IPS-20b (cell line): Measurements from ENCODE around the gene PXDN.

Source experiments
- H3K27ac ChIP-seq: one replicate; pipeline ENCODE4 v1.5.1; 2013; ENCODE audit warnings: low read length
- H3K27me3 ChIP-seq: 2 replicates; pipeline ENCODE4 v1.6.1; 2013; ENCODE audit warnings: mild to moderate bottlenecking, low read length, inconsistent platforms; ENCODE audit not compliant: insufficient read depth
- H3K36me3 ChIP-seq: 2 replicates; pipeline ENCODE4 v1.6.1; 2013; ENCODE audit warnings: low read depth, mild to moderate bottlenecking, inconsistent platforms, low read length, moderate library complexity; ENCODE audit not compliant: insufficient read depth
- H3K4me1 ChIP-seq: 2 replicates; pipeline ENCODE4 v1.6.1; 2013; ENCODE audit warnings: mild to moderate bottlenecking, control low read depth, inconsistent platforms, low read length, moderate library complexity; ENCODE audit not compliant: insufficient read depth
- H3K4me3 ChIP-seq: 2 replicates; pipeline ENCODE4 v1.5.1; 2013; ENCODE audit warnings: mild to moderate bottlenecking, low read length, inconsistent platforms
- H3K9ac ChIP-seq: 2 replicates; pipeline ENCODE4 v1.6.1; 2013; ENCODE audit warnings: low read depth, mild to moderate bottlenecking, inconsistent platforms, low read length, moderate library complexity
- H3K9me3 ChIP-seq: 2 replicates; pipeline ENCODE4 v1.6.1; 2013; ENCODE audit warnings: mild to moderate bottlenecking, low read depth, low read length, inconsistent platforms; ENCODE audit not compliant: insufficient read depth

Gene PXDN

GRCh38 chr2:1665761-1666505 lies 78.4 kb downstream of the PXDN start:
- Histone ChIP-seq H3K27ac (no peak overlapping the region), H3K27me3 (no peaks in the 10 kb centered on the region), H3K9ac (no peak overlapping the region), H3K9me3 (no peaks in the 10 kb centered on the region), H3K4me3 (no peak overlapping the region), H3K4me1 (no peaks in the 10 kb centered on the region), H3K36me3 (peaks cover 73% of the 10 kb centered on the region)

- H3K9ac ChIP-seq, result no peak overlapping the region
- no peaks in the 10 kb centered on the region for H3K4me1 ChIP-seq
- no peaks in the 10 kb centered on the region for H3K27me3 ChIP-seq
- peaks cover 75% of the 10 kb centered on the region for H3K36me3 ChIP-seq
- no peaks in the 10 kb centered on the region for H3K9me3 ChIP-seq
- H3K27ac ChIP-seq, result no peak overlapping the region
- H3K4me3 ChIP-seq, result no peak overlapping the region
Observed at GRCh38 chr2:1664698-1665097, 79.6 kb downstream of the PXDN start.

DNA sequence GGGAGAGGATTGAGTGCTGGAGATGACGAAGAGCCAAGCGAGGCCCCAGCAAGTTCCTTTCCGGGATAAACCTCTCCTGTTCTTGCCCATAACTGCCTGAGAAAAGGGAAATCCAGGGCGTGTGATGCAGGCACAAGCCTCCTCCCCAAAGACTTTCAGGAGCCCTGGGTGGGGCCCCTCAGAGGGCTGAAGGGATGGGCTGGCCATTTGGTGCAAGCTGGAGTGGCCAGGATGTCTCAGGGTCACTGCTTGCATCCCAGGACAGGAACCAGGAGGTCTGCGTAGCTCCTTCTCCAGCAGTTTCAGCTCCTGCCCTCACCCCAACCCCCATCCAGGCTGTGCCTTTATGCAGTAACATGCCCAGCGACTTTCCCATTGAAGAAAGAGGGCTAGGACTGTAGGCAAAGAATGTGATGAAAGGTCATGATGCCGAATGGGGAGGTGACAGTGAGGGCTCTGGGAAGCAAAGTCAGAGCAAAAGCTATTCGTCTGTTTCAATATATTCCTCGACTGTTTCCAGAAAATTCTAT lies 80.2 kb downstream of the PXDN start:
- Histone ChIP-seq H3K27ac (no peak overlapping the region), H3K36me3 (peaks cover 77% of the 10 kb centered on the region)

GRCh38 chr2:1663621-1664020 lies 80.7 kb downstream of the PXDN start:
- Histone ChIP-seq H3K4me3 (no peak overlapping the region), H3K27me3 (no peaks in the 10 kb centered on the region), H3K9me3 (no peaks in the 10 kb centered on the region), H3K27ac (no peak overlapping the region), H3K36me3 (peaks cover 75% of the 10 kb centered on the region), H3K4me1 (no peaks in the 10 kb centered on the region), H3K9ac (no peak overlapping the region)

More for the DNA sequence above, 80.2 kb downstream of the PXDN start:
- no peaks in the 10 kb centered on the region for H3K27me3 ChIP-seq
- no peak overlapping the region for H3K4me3 ChIP-seq
- H3K4me1 ChIP-seq, result no peaks in the 10 kb centered on the region
- no peaks in the 10 kb centered on the region for H3K9me3 ChIP-seq
- H3K9ac ChIP-seq, result no peak overlapping the region

DNA sequence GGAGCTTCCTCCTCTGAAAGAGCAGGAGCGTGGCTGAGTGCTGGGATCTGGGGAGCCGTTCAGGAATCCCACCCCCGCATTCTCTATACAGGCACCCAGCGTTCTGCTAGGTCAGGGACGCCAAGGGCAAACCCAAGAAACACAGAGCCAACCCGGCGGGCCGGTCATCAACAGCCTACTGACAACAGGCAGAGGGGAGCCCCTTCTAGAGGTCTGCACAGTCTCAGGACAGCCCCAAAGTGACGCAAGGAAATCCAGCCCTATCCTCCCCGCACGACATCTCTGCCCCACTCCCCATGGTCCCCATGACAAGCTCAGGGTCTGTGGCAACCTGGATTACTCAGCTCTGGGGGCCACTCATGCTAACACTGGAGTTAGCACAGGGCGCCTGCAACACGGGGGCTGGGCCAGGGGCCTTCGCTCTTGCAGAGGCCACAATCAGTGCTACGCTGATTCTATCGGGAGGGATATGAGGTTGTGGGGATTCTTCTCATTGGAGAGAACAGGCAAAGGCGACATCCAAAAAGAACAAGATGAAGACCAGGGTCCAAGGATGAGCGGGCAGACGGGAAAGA lies 81.6 kb downstream of the PXDN start:
- Histone ChIP-seq H3K4me3 (no peak overlapping the region), H3K9ac (no peak overlapping the region), H3K36me3 (peaks cover 75% of the 10 kb centered on the region), H3K4me1 (no peaks in the 10 kb centered on the region), H3K9me3 (no peaks in the 10 kb centered on the region), H3K27me3 (no peaks in the 10 kb centered on the region), H3K27ac (no peak overlapping the region)

- H3K36me3 ChIP-seq, result peaks cover 75% of the 10 kb centered on the region
- H3K9me3 ChIP-seq, result no peaks in the 10 kb centered on the region
- no peak overlapping the region for H3K27ac ChIP-seq
- H3K4me3 ChIP-seq, result no peak overlapping the region
- no peaks in the 10 kb centered on the region for H3K27me3 ChIP-seq
- no peaks in the 10 kb centered on the region for H3K4me1 ChIP-seq
- H3K9ac ChIP-seq, result no peak overlapping the region
Observed at GRCh38 chr2:1661891-1662605, 82.3 kb downstream of the PXDN start.

DNA sequence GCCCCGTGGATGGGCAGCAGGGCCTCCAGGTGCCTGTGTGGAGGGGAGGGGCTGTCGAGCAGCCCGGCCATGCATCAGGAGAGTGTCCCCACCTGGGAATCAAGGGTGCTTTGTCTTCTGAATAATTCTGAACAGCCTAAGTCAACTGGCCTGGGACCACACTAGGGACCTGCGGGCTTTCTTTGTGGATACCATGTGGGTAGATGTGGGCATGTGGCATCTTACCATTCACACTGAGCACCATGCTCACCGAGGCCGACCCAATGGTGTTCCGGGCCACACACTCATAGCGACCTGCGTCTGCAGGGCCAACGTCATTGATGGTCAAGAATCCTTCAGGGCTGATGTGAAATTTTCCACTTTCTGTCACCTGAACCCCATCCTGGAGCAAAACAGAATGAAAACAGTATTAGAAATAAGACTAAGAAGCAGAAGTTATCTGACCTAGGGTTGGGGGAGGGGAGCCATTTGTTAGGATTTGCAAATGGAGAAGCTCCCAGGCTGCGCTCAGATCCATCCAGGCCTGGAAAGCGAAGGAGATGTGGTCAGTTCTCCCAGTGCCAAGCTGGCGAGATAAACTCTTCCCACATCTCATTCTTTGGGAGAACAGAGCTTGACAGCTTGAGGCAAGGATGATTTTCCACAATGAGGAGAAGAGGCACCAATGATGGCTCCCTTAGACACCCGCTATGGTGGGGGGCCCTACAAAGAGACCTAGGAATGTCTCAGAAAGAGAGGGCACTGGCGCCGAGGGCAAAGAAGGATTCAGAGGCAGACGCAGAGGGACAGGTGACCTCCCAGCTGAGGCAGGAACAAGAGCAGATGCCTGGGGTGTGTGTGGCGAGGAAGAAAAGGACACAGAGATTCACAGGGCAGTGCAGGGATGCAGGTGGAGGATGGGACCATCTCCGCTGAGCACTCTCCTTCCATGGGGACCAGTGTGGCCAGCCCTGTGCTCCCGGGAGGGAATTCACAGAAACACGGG lies 83.4 kb downstream of the PXDN start:
- H3K27me3 ChIP-seq, result no peaks in the 10 kb centered on the region
- no peaks in the 10 kb centered on the region for H3K9me3 ChIP-seq
- no peak overlapping the region for H3K9ac ChIP-seq
- no peaks in the 10 kb centered on the region for H3K4me1 ChIP-seq
- peaks cover 68% of the 10 kb centered on the region for H3K36me3 ChIP-seq
- H3K27ac ChIP-seq, result no peak overlapping the region
- no peak overlapping the region for H3K4me3 ChIP-seq

DNA sequence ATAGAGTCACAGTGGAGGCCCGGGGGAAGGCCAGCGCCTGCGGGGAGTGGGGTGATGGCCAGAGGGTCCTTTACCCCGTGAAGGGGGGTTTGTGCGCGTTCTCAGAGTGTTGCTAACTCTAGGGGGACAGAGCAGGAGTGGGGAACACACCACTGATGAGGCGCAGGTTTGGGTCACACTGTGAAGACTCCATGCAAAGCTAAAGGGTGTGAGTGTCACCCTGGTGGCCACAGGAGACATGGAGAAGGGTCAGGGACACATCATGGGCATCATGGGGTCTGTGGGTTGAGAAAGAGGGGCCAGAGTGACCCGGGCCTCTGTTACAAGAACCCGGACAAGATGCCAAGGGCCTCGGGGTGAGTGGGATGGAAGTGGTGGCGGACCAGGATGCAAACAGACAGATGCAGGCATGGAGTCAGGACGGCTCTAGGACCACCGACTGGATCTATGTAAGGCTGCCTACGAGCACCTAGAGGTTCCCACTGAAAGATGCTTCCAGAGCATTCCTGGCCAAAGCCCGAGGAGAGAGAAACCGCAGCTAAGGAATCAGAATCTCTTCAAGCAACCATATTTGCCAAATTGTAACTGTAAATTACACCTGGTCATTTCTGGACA lies 84.3 kb downstream of the PXDN start:
- Histone ChIP-seq H3K36me3 (peaks cover 61% of the 10 kb centered on the region), H3K4me1 (no peaks in the 10 kb centered on the region)

GRCh38 chr2:1658394-1659151 lies 85.7 kb downstream of the PXDN start:
- no peak overlapping the region for H3K27ac ChIP-seq
- H3K9me3 ChIP-seq, result no peaks in the 10 kb centered on the region
- H3K36me3 ChIP-seq, result peaks cover 61% of the 10 kb centered on the region
- H3K27me3 ChIP-seq, result no peaks in the 10 kb centered on the region
- no peak overlapping the region for H3K9ac ChIP-seq
- H3K4me1 ChIP-seq, result no peaks in the 10 kb centered on the region
- no peak overlapping the region for H3K4me3 ChIP-seq

More for the DNA sequence above, 84.3 kb downstream of the PXDN start:
- no peak overlapping the region for H3K27ac ChIP-seq
- H3K4me3 ChIP-seq, result no peak overlapping the region
- no peak overlapping the region for H3K9ac ChIP-seq
- no peaks in the 10 kb centered on the region for H3K27me3 ChIP-seq
- no peaks in the 10 kb centered on the region for H3K9me3 ChIP-seq

DNA sequence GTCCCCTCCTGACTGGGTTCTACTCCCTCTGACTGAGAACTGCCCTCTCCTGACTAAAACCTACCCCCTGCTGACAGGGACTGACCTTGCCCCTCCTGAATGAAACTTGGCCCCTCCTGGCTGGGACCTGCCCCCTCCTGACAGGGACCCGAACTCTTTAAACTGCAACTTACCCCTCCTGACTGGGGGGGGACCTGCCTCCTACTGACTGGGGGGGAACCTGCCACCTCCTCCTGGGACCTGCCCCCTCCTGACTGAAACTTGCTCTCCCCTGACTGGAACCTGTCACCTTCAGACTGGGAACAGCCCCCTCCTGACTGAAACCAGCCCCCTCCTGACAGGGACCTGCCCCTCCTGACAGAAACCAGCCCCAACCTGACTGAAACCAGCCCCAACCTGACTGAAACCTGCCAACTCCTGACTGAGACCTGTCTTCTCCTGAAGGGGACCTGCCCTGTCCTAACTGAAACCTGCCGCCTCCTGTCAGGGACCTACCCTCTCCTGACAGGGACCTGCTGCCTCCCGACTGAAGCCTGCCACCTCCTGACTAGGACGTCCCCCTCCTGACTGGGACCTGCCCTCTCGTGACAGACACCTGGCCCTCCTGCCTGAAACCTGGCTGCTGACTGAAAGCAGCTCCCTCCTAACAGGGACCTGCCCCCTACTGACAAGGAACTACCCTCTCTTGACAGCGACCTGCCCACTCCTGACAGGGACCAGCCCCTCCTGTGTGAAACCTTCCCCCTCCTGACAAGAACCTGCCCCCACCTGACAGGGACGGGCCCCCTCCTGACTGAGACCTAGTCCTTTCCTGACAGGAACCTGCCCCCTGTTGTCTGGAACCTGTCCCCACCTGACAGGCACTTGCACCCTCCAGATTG lies 87.1 kb downstream of the PXDN start:
- Histone ChIP-seq H3K27me3 (no peaks in the 10 kb centered on the region), H3K9me3 (no peaks in the 10 kb centered on the region), H3K4me3 (no peak overlapping the region), H3K4me1 (no peaks in the 10 kb centered on the region), H3K9ac (no peak overlapping the region), H3K36me3 (peaks cover 63% of the 10 kb centered on the region), H3K27ac (no peak overlapping the region)
